Endometrium (tissue), 2 donors: ENCODE results near the gene SETBP1.

Source experiments
- FAIRE-seq: peaks from 2 replicates; lab custom pipeline; 2012; peaks lifted over from hg19 to GRCh38; lab: Jason Lieb, UNC
- donor health status: control.
- donor health status: control.

Gene SETBP1

DNA sequence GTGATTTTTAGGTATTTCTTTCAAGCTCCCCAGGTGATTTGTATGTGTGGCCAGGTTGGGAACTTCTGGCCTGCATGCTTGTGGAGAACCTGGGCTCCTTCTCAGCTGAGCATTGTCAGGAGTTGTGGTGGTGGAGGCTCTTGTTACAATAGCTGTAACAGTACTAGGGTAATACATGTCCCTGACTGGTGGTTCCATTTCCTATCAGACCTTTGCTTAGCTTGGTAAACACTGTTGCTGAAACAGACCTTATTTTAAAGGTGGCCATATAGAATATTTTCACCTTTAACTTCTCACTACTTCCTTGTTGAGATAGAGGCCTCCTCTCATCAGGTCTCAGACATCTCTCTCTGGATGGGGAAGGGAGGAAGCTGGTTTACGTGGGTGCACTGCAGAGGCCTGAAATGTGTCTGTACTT, 79.2 kb downstream of the SETBP1 start:
- no peak for FAIRE-seq

GRCh38 chr18:44761812-44762211, 81.1 kb downstream of the SETBP1 start:
- FAIRE-seq = no peak

DNA sequence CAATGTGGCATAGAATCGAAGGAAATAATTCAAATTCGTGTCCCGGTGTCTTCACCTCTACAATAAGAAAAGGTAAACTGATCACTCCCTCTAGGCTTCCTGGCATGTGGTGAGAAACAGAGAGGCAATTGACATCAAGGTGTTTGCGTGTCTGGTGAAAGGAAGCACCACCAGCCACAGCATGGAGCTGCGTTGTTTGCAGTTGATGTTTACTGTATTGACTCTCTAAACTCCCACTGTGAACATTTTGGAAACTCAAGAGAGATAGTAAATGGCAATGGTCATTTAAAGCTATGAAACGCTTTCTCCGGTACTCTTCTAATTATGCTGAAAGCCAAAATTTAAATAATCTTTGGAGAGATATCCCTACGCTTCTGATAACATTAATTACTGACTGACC, 82.6 kb downstream of the SETBP1 start:
- no peak for FAIRE-seq

DNA sequence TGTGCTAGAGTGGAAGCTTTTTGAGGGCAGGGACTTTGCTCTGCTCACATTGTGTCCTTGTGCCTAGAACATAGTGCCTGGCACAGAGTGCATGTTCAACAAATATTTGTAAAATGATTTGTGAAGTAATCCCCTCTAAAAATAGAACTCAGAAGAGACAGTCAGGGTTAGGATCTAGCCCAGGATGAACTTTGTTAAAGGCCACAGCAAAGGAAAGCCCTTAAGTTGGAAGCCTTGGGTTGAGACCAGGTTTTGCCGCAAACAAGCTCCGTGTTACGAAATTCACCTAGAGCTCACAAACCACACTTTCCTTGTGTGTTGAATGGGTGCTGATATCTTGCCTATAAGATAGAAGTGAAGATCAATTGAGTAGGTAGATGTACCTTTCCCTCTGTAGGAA, 84.2 kb downstream of the SETBP1 start:
- no peak for FAIRE-seq

DNA sequence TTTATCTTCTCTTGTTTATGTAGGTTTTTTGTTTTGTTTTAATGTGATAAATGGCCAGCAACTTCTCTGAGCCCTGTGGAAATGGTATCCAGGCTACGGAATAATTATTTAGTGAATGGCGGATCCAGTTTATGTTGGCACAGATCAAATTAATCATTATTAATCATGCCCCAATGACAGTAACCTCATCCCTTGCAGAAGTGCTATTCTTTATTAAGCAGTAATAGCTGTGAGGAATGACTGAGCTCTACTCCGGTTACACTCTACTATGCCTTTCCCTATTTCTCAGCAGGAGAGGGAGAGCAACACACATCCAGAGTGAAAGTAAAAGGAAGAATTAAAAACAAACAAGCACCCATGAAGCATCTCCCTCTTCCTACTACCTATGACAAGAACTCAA, 84.8 kb downstream of the SETBP1 start:
- no peak for FAIRE-seq

DNA sequence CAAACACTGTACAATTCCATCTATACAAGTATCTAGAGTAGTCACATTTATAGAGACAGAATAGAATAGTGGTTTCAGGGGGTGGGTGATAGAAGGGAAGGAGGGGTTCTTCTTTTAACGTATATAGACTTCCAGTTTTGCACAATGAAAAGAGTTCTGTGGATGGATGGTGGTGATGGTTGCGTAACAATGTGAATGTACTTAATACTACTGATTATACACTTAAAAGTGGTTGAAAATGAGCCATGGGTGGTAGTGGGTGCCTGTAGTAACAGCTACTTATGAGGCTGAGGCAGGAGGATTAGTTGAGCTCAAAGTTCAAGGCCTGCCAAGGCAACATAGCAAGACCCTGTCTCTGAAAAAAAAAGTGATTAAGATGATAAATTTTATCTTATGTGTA, 85.8 kb downstream of the SETBP1 start:
- FAIRE-seq = no peak

GRCh38 chr18:44767807-44768206, 87.1 kb downstream of the SETBP1 start:
- no peak for FAIRE-seq

- FAIRE-seq = no peak
Observed at GRCh38 chr18:44770641-44771040, 90.0 kb downstream of the SETBP1 start.

- FAIRE-seq = no peak
Observed at GRCh38 chr18:44771572-44771955, 90.9 kb downstream of the SETBP1 start.

DNA sequence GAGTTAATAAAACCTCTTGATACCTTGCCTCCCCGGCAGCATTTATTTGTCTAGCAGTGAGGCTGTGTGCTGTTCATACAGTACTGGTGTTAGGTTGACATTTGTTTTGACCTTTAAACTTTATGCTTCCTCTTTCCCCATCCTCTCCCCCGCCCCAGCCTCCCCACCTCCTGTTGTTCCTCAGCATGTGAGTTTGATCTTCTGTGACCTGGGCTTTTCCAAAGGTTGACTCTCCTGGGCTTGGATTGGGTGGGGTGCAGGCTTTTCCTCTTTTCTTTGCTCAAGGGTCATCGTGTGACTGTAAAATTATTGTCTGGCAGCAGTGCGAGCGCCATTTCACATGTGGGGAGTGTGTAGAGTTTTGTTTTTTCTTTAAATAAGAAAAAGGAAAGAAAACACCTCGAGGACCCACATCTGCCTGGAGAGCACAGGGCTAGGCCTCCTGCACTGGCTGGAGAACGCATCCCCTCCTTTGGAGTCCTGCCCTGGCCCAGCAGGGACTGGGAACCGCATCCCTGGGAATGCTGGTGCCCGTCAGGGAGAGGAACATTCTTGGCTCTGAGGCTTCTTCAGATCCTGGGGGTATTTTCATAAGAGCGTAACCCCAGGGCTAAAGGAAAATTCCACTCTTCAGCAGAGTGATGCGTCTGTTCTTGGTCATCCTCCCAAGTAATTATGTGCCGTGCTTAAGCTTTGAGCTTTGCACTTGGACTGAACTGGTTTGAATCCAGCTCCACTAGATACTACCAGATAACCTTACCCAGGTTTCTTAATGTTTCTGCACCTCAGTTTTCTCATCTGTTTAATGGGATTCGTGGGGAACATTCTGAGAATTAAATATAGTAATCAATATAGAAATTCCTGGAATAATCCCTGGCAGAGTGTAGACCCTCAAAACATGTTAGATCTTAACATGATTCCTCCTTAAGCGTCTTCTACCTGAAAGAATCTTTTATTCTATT, 91.5 kb downstream of the SETBP1 start:
- FAIRE-seq = no peak

- no peak for FAIRE-seq
Observed at GRCh38 chr18:44773640-44774155, 93.0 kb downstream of the SETBP1 start.

DNA sequence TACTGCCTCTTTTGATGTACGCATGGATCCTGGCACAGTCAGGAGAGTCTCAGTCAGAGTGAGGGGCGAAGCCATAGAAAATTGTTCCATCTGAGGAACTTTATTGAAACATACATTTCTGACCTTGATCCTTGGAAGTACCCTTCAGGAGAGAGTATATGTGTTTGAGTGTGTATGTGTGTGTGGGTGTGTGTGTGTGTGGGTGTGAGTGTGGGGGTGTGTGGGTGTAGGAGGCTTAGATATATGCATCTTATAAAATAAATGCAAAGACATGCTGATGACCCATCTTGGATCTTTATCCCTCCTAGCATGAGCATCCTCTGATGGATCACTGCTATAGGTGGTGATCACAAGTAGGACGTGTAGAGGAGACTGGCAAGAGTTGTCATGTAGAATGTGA, 93.5 kb downstream of the SETBP1 start:
- FAIRE-seq = no peak

GRCh38 chr18:44777457-44778192, 96.9 kb downstream of the SETBP1 start:
- FAIRE-seq = no peak

DNA sequence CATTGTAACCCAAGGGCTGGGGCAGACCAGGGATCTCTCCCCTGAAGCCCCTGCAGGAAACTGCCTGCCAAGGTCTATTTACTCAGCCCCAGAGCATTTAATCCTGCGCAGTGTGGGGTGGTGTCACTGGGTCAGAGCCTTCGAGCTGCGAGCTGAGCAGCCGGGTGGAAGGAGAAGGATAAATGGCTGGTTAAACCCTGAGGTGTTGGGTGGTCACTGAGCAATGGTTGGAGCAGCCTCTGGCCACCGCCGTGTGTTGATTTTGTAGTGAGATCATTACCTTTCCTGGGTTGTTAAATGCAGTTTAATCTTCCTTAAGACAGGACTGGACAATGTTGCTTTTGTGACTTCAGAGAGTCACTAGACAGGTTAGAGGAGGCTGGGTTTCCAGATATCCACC, 98.1 kb downstream of the SETBP1 start:
- FAIRE-seq = no peak

- no peak for FAIRE-seq
Observed at GRCh38 chr18:44779753-44780292, 99.1 kb downstream of the SETBP1 start.

GRCh38 chr18:44781886-44782285, 101.2 kb downstream of the SETBP1 start:
- FAIRE-seq = no peak

DNA sequence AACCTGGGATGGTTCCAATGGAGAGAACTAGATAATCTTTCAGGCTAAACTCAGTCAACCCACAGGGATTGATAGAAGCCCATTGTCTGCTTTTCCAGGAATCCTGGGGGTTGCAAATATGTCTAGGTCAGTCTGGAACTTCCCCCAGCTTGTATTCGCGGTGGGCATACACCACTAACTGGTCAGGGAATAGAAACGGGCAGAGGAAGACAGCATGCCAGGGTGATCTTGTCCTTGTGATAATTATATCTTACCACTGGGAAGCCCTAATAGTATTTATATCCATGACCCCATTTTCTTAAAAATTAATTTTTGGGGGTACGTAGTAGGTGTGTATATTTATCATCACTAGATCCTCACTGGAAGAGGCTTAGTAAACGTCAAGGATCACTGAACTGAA, 101.9 kb downstream of the SETBP1 start:
- no peak for FAIRE-seq

GRCh38 chr18:44783371-44783770, 102.7 kb downstream of the SETBP1 start:
- no peak for FAIRE-seq

GRCh38 chr18:44786257-44786656, 105.6 kb downstream of the SETBP1 start:
- FAIRE-seq = no peak

DNA sequence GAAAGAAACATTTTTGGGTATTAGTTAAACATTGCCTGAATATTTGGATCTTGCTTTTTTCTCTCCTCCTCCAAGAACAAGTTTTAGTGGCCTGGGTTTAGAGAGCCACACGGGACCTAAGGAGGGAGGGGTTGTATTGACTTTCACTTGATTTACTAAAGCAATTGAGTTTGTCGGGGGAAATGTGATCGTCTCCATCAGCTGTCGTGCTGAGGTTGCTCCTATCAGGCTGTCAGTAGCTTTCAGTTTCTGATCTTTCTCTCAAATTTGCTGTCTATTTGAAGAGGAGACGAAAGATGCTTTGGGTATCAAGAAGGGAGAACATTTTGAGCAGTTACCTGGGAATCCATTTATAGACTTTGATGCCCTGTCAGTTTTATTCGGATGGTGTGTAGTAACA, 106.0 kb downstream of the SETBP1 start:
- FAIRE-seq = no peak

GRCh38 chr18:44788334-44788733, 107.6 kb downstream of the SETBP1 start:
- no peak for FAIRE-seq

GRCh38 chr18:44789710-44790109, 109.0 kb downstream of the SETBP1 start:
- peak; percentile 92 for FAIRE-seq

DNA sequence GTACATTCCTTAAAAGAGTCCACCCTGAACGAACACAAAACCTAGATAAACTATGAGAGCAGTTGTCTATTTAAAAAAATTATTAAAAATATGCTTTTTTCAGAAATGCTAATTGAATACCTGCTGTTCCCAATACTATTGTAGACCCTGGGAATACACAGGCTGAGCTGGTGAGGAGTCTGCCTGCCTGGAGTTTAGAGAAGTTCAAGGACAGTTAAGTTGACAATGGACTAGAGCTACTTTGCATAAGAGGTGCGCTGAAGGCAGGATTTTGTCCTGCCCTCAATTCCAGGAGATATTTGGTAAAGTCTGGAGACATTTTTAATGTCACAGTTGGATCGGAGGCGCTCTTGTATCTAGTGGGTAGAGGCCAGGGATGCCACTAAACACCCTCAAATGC, 110.2 kb downstream of the SETBP1 start:
- FAIRE-seq = no peak
